Umbilical cord (tissue), 2 donors: Measurements from ENCODE around the gene SFTPA2. TPM values are rescaled to one million over a fixed set of nuclear protein-coding genes. Genes with fewer than 3 reads are reported as not detected.
"Not testable (repeated sequence)": the region's sequence is repeated elsewhere in the genome, so short reads cannot be mapped to it uniquely, and the experiment has no call there.

Experiments used
- DNase-seq: peaks from one replicate; pipeline ENCODE4 v3.0.0-alpha.2; 2015; ENCODE audit warnings: low spot score
- total RNA-seq: library from RNA; depleted of rRNA; stranded (reverse); fragments of >200 nt; gene quantifications from one replicate; pipeline ENCODE4 v1.2.3, GENCODE V29; 2014; ENCODE audit warnings: low replicate concordance; ENCODE audit not compliant: insufficient read depth

The SFTPA2 gene
- total RNA-seq, result 2.6 TPM

- DNase-seq, result no peak
These were observed at the start of gene SFTPA2 for GRCh38 chr10:79560160-79560709. Gene SFTPA2 (minus strand): TSS chr10:79560407. CDS start chr10:79559483, 924 bp downstream.

- DNase-seq, result no peak
These were observed 48.5 kb upstream of the SFTPA2 start for GRCh38 chr10:79608505-79609375.

GRCh38 chr10:79605308-79605707 lies 45.1 kb upstream of the SFTPA2 start:
- DNase-seq, result peak; percentile 2

- no peak for DNase-seq
These were observed 44.1 kb upstream of the SFTPA2 start for GRCh38 chr10:79604294-79604693.

- no peak for DNase-seq
These were observed 42.7 kb upstream of the SFTPA2 start for GRCh38 chr10:79602953-79603352.

GRCh38 chr10:79601939-79602338 lies 41.7 kb upstream of the SFTPA2 start:
- no peak for DNase-seq

- DNase-seq, result not testable (repeated sequence)
These were observed 39.4 kb upstream of the SFTPA2 start for GRCh38 chr10:79599644-79600043.

GRCh38 chr10:79595510-79595909 lies 35.3 kb upstream of the SFTPA2 start:
- no peak for DNase-seq

- DNase-seq, result not testable (repeated sequence)
These were observed 34.4 kb upstream of the SFTPA2 start for GRCh38 chr10:79594565-79594964.

- no peak for DNase-seq
These were observed 33.2 kb upstream of the SFTPA2 start for GRCh38 chr10:79593377-79593776.

- DNase-seq, result no peak
These were observed 28.6 kb upstream of the SFTPA2 start for GRCh38 chr10:79588800-79589199.

- no peak for DNase-seq
These were observed 26.7 kb upstream of the SFTPA2 start for GRCh38 chr10:79586933-79587332.

- DNase-seq, result no peak
These were observed 25.8 kb upstream of the SFTPA2 start for GRCh38 chr10:79585870-79586527.

- no peak for DNase-seq
These were observed 23.3 kb upstream of the SFTPA2 start for GRCh38 chr10:79583488-79584024.

- not testable (repeated sequence) for DNase-seq
These were observed 22.7 kb upstream of the SFTPA2 start for GRCh38 chr10:79582954-79583353.

- DNase-seq, result no peak
These were observed 21.9 kb upstream of the SFTPA2 start for GRCh38 chr10:79582096-79582495.

- no peak for DNase-seq
These were observed 20.8 kb upstream of the SFTPA2 start for GRCh38 chr10:79581044-79581443.

- DNase-seq, result no peak
These were observed 19.2 kb upstream of the SFTPA2 start for GRCh38 chr10:79579361-79579760.

- DNase-seq, result not testable (repeated sequence)
These were observed 10.4 kb upstream of the SFTPA2 start for GRCh38 chr10:79570624-79571023.

GRCh38 chr10:79563426-79563825 lies 3.2 kb upstream of the SFTPA2 start:
- no peak for DNase-seq

GRCh38 chr10:79562135-79562756 lies 2.0 kb upstream of the SFTPA2 start:
- DNase-seq, result peak; percentile 57

- DNase-seq, result no peak
These were observed 1.1 kb upstream of the SFTPA2 start for GRCh38 chr10:79561257-79561656.
